ENCODE data around the gene COL5A1.

Gene COL5A1

DNA sequence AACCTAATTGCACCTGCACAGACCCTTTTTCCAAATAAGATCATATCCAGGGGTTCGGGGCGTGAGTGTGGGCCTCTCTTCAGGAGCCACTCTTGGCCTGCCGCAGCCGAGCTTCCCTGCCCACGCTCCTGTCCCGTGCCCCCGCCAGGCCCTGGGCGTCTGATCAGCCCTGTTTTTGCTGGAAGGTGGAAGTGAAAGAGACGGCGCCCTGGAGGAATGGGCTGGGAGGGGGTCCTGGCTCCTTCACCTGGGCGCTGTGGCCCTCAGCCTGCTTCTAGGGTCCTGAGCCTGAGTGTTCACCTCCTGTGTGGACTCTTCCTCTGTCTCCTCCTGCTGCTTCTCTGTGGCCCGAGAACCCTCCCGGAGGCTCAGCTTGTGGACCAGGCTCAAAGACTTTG is 11.2 kb upstream of the COL5A1 start:
- Histone ChIP-seq H3K23ac (ENCODE audit: low read length) (no peak overlapping the region), H3K56ac (ENCODE audit: low read length) (no peak overlapping the region)
- no peak for DNase-seq

DNA sequence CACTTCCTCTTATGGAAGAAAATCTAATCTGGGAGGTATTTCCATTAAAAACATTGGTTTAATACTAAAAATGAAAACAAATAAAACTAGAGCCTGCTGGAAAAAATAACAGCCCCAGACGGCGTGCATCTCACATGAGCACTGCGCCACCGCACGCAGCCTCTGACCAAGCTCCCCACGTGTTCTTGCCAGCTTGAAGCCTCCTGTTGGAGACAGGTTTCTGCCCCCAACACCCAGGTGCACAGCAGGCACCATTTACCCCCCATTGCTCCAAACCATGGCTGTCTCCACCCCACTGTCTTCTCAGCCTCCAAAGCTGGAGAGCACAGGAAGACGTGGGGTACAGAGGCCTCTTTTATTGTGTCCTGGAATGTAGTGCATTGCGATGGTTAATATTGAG is 10.7 kb upstream of the COL5A1 start:
- H2BK15ac ChIP-seq (replicated peaks; ENCODE audit: low read depth), result no peak overlapping the region
- H2BK5ac ChIP-seq (ENCODE audit: low read length), result no peak overlapping the region
- no peak overlapping the region for H3K4me3 ChIP-seq (ENCODE audit: low read length)
- H3K4me2 ChIP-seq (ENCODE audit: low read length), result no peak overlapping the region
- no peak for DNase-seq
- no peak overlapping the region for H3K18ac ChIP-seq (ENCODE audit: low read length)
- H3K4me1 ChIP-seq (ENCODE audit: control insufficient read depth, low read depth, low read length), result peaks cover 6% of the 10 kb centered on the region
- H2BK120ac ChIP-seq (ENCODE audit: low read depth, low read length), result no peak overlapping the region
- H3K79me2 ChIP-seq (ENCODE audit: control insufficient read depth, insufficient read depth, low read length), result no peaks in the 10 kb centered on the region
- no peak overlapping the region for H4K8ac ChIP-seq (ENCODE audit: low read depth, low read length)
- H3K27me3 ChIP-seq (ENCODE audit: insufficient read depth, low read length, poor library complexity), result no peaks in the 10 kb centered on the region
- H3K27ac ChIP-seq (ENCODE audit: low read depth, low read length), result no peak overlapping the region
- H3K79me1 ChIP-seq (ENCODE audit: low read length), result no peaks in the 10 kb centered on the region
- H4K5ac ChIP-seq (ENCODE audit: low read length), result no peak overlapping the region
- no CpG with 5 or more reads among the region's 8 CpGs for WGBS (ENCODE audit: extremely low coverage, insufficient coverage, low lambda C conversion rate)
- no peak overlapping the region for H3K56ac ChIP-seq (ENCODE audit: low read length)
- H3K4ac ChIP-seq (ENCODE audit: low read depth, low read length), result no peak overlapping the region
- no peak overlapping the region for H2AK5ac ChIP-seq (ENCODE audit: low read length)
- H3K36me3 ChIP-seq (ENCODE audit: control insufficient read depth, insufficient read depth, low read length), result no peaks in the 10 kb centered on the region
- no peak overlapping the region for H3K9ac ChIP-seq (ENCODE audit: low read length)
- no peak overlapping the region for H3K23ac ChIP-seq (ENCODE audit: low read length)

More for the DNA sequence above, 11.2 kb upstream of the COL5A1 start:
- H3K27me3 ChIP-seq (ENCODE audit: insufficient read depth, low read length, poor library complexity), result no peaks in the 10 kb centered on the region
- H4K5ac ChIP-seq (ENCODE audit: low read length), result no peak overlapping the region
- no peaks in the 10 kb centered on the region for H3K79me1 ChIP-seq (ENCODE audit: low read length)
- no peak overlapping the region for H3K4me3 ChIP-seq (ENCODE audit: low read length)
- H3K18ac ChIP-seq (ENCODE audit: low read length), result no peak overlapping the region
- H3K79me2 ChIP-seq (ENCODE audit: control insufficient read depth, insufficient read depth, low read length), result no peaks in the 10 kb centered on the region
- H2BK5ac ChIP-seq (ENCODE audit: low read length), result no peak overlapping the region
- no peak overlapping the region for H2AK5ac ChIP-seq (ENCODE audit: low read length)
- no peak overlapping the region for H3K9ac ChIP-seq (ENCODE audit: low read length)
- H3K27ac ChIP-seq (ENCODE audit: low read depth, low read length), result no peak overlapping the region
- no peak overlapping the region for H2BK120ac ChIP-seq (ENCODE audit: low read depth, low read length)
- no CpG with 5 or more reads among the region's 13 CpGs for WGBS (ENCODE audit: extremely low coverage, insufficient coverage, low lambda C conversion rate)
- H3K4me2 ChIP-seq (ENCODE audit: low read length), result no peak overlapping the region
- H3K4me1 ChIP-seq (ENCODE audit: control insufficient read depth, low read depth, low read length), result peaks cover 8% of the 10 kb centered on the region
- H3K36me3 ChIP-seq (ENCODE audit: control insufficient read depth, insufficient read depth, low read length), result no peaks in the 10 kb centered on the region
- H3K4ac ChIP-seq (ENCODE audit: low read depth, low read length), result no peak overlapping the region
- no peak overlapping the region for H4K8ac ChIP-seq (ENCODE audit: low read depth, low read length)
- H2BK15ac ChIP-seq (replicated peaks; ENCODE audit: low read depth), result no peak overlapping the region

DNA sequence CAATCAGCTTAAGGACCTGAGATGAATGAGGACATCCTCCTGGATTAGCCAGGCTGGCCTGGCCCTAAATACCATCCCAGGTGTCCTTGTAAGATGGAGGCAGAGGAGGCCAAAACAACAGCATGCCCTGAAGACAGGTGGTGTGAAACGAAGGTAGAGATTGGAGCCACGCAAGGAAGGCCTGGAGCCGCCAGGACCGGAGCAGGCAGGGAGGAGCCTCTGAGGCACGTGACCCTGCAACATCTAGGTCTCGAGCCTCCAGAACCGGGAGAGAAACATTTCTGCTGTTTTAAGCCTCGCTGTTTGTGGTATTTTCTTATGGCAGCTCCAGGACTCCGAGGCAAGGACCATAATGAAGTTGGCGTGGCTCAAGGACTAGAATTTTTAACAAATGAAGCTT is 9.7 kb upstream of the COL5A1 start:
- Histone ChIP-seq H3K4me1 (ENCODE audit: control insufficient read depth, low read depth, low read length) (peaks cover 3% of the 10 kb centered on the region), H2BK15ac (replicated peaks; ENCODE audit: low read depth) (no peak overlapping the region), H3K9ac (ENCODE audit: low read length) (no peak overlapping the region), H3K4ac (ENCODE audit: low read depth, low read length) (no peak overlapping the region), H3K27me3 (ENCODE audit: insufficient read depth, low read length, poor library complexity) (no peaks in the 10 kb centered on the region), H3K27ac (ENCODE audit: low read depth, low read length) (no peak overlapping the region), H2BK120ac (ENCODE audit: low read depth, low read length) (no peak overlapping the region), H3K4me3 (ENCODE audit: low read length) (no peak overlapping the region), H3K79me1 (ENCODE audit: low read length) (no peaks in the 10 kb centered on the region), H3K23ac (ENCODE audit: low read length) (no peak overlapping the region), H3K79me2 (ENCODE audit: control insufficient read depth, insufficient read depth, low read length) (no peaks in the 10 kb centered on the region), H2BK5ac (ENCODE audit: low read length) (no peak overlapping the region), H3K18ac (ENCODE audit: low read length) (no peak overlapping the region), H4K5ac (ENCODE audit: low read length) (no peak overlapping the region), H3K56ac (ENCODE audit: low read length) (no peak overlapping the region), H2AK5ac (ENCODE audit: low read length) (no peak overlapping the region), H3K4me2 (ENCODE audit: low read length) (no peak overlapping the region), H3K36me3 (ENCODE audit: control insufficient read depth, insufficient read depth, low read length) (no peaks in the 10 kb centered on the region), H4K8ac (ENCODE audit: low read depth, low read length) (no peak overlapping the region)
- WGBS (ENCODE audit: extremely low coverage, insufficient coverage, low lambda C conversion rate), result no CpG with 5 or more reads among the region's 10 CpGs
- DNase-seq, result no peak

GRCh38 chr9:134632329-134632728 is 9.3 kb upstream of the COL5A1 start:
- no peak overlapping the region for H3K27ac ChIP-seq (ENCODE audit: low read depth, low read length)
- H2BK120ac ChIP-seq (ENCODE audit: low read depth, low read length), result no peak overlapping the region
- no peak for DNase-seq
- H3K36me3 ChIP-seq (ENCODE audit: control insufficient read depth, insufficient read depth, low read length), result no peaks in the 10 kb centered on the region
- H2BK5ac ChIP-seq (ENCODE audit: low read length), result no peak overlapping the region
- no CpG with 5 or more reads among the region's 9 CpGs for WGBS (ENCODE audit: extremely low coverage, insufficient coverage, low lambda C conversion rate)
- no peak overlapping the region for H3K9ac ChIP-seq (ENCODE audit: low read length)
- H4K5ac ChIP-seq (ENCODE audit: low read length), result no peak overlapping the region
- no peak overlapping the region for H3K18ac ChIP-seq (ENCODE audit: low read length)
- H3K4ac ChIP-seq (ENCODE audit: low read depth, low read length), result no peak overlapping the region
- H3K23ac ChIP-seq (ENCODE audit: low read length), result no peak overlapping the region
- H3K79me2 ChIP-seq (ENCODE audit: control insufficient read depth, insufficient read depth, low read length), result no peaks in the 10 kb centered on the region
- no peaks in the 10 kb centered on the region for H3K79me1 ChIP-seq (ENCODE audit: low read length)
- no peak overlapping the region for H3K4me3 ChIP-seq (ENCODE audit: low read length)
- peaks cover 2% of the 10 kb centered on the region for H3K4me1 ChIP-seq (ENCODE audit: control insufficient read depth, low read depth, low read length)
- H3K27me3 ChIP-seq (ENCODE audit: insufficient read depth, low read length, poor library complexity), result no peaks in the 10 kb centered on the region
- H3K56ac ChIP-seq (ENCODE audit: low read length), result no peak overlapping the region
- no peak overlapping the region for H2BK15ac ChIP-seq (replicated peaks; ENCODE audit: low read depth)
- H4K8ac ChIP-seq (ENCODE audit: low read depth, low read length), result no peak overlapping the region
- no peak overlapping the region for H2AK5ac ChIP-seq (ENCODE audit: low read length)
- no peak overlapping the region for H3K4me2 ChIP-seq (ENCODE audit: low read length)

- no peak overlapping the region for H4K5ac ChIP-seq (ENCODE audit: low read length)
- H3K4me2 ChIP-seq (ENCODE audit: low read length), result no peak overlapping the region
- no peaks in the 10 kb centered on the region for H3K36me3 ChIP-seq (ENCODE audit: control insufficient read depth, insufficient read depth, low read length)
- H2AK5ac ChIP-seq (ENCODE audit: low read length), result no peak overlapping the region
- no peak overlapping the region for H2BK15ac ChIP-seq (replicated peaks; ENCODE audit: low read depth)
- DNase-seq, result no peak
- H3K79me2 ChIP-seq (ENCODE audit: control insufficient read depth, insufficient read depth, low read length), result no peaks in the 10 kb centered on the region
- no peaks in the 10 kb centered on the region for H3K79me1 ChIP-seq (ENCODE audit: low read length)
- no peaks in the 10 kb centered on the region for H3K27me3 ChIP-seq (ENCODE audit: insufficient read depth, low read length, poor library complexity)
- H2BK120ac ChIP-seq (ENCODE audit: low read depth, low read length), result no peak overlapping the region
- H3K56ac ChIP-seq (ENCODE audit: low read length), result no peak overlapping the region
- no CpG with 5 or more reads among the region's 16 CpGs for WGBS (ENCODE audit: extremely low coverage, insufficient coverage, low lambda C conversion rate)
- no peak overlapping the region for H2BK5ac ChIP-seq (ENCODE audit: low read length)
- H3K9ac ChIP-seq (ENCODE audit: low read length), result no peak overlapping the region
- H3K18ac ChIP-seq (ENCODE audit: low read length), result no peak overlapping the region
- H3K27ac ChIP-seq (ENCODE audit: low read depth, low read length), result no peak overlapping the region
- no peak overlapping the region for H4K8ac ChIP-seq (ENCODE audit: low read depth, low read length)
- H3K4me3 ChIP-seq (ENCODE audit: low read length), result no peak overlapping the region
- no peak overlapping the region for H3K4ac ChIP-seq (ENCODE audit: low read depth, low read length)
- no peak overlapping the region for H3K23ac ChIP-seq (ENCODE audit: low read length)
- peaks cover 5% of the 10 kb centered on the region for H3K4me1 ChIP-seq (ENCODE audit: control insufficient read depth, low read depth, low read length)
Measured at GRCh38 chr9:134633362-134634142, 8.1 kb upstream of the COL5A1 start.

DNA sequence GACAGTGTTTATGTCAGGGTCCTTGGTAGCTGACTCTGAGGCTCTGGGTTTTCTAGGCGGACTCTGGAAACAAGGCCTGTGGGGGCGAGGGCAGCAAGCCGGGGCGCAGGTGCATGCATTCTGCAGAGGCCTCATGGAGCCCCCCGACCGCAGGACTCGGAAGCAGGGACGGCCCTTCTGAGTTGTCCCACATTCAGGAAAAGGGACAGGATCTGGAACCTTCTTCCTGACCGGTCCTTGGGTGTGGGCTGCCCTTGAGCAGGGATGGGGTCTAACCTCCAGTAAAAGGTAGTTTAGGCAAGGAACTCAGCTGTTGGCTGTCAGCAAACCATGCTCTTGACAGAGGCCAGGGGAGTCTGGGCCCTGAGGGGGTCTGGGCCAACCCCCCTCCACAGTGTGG is 7.4 kb upstream of the COL5A1 start:
- Histone ChIP-seq H3K4me1 (ENCODE audit: control insufficient read depth, low read depth, low read length) (peaks cover 5% of the 10 kb centered on the region), H3K27me3 (ENCODE audit: insufficient read depth, low read length, poor library complexity) (no peaks in the 10 kb centered on the region), H3K79me1 (ENCODE audit: low read length) (no peaks in the 10 kb centered on the region), H3K79me2 (ENCODE audit: control insufficient read depth, insufficient read depth, low read length) (no peaks in the 10 kb centered on the region), H2BK5ac (ENCODE audit: low read length) (no peak overlapping the region), H4K5ac (ENCODE audit: low read length) (no peak overlapping the region), H3K18ac (ENCODE audit: low read length) (no peak overlapping the region), H3K27ac (ENCODE audit: low read depth, low read length) (no peak overlapping the region), H3K23ac (ENCODE audit: low read length) (no peak overlapping the region), H2BK15ac (replicated peaks; ENCODE audit: low read depth) (no peak overlapping the region), H2AK5ac (ENCODE audit: low read length) (no peak overlapping the region), H3K4ac (ENCODE audit: low read depth, low read length) (no peak overlapping the region), H3K56ac (ENCODE audit: low read length) (no peak overlapping the region), H3K9ac (ENCODE audit: low read length) (no peak overlapping the region), H2BK120ac (ENCODE audit: low read depth, low read length) (no peak overlapping the region), H3K4me3 (ENCODE audit: low read length) (no peak overlapping the region), H3K4me2 (ENCODE audit: low read length) (no peak overlapping the region), H3K36me3 (ENCODE audit: control insufficient read depth, insufficient read depth, low read length) (no peaks in the 10 kb centered on the region), H4K8ac (ENCODE audit: low read depth, low read length) (no peak overlapping the region)
- DNase-seq, result no peak
- WGBS (ENCODE audit: extremely low coverage, insufficient coverage, low lambda C conversion rate), result no CpG with 5 or more reads among the region's 9 CpGs
